ENCODE measurements around the gene SCARB1.

SCARB1 gene

GRCh38 chr12:124755801-124756148 is 107.9 kb downstream of the SCARB1 start:
- TF ChIP-seq SP2 (tag by site-specific recombination; IDR thresholded peaks at IDR 0.05) = no peak
- no peak for TF ChIP-seq ZNF18 (tag by site-specific recombination; IDR thresholded peaks at IDR 0.05)
- TF ChIP-seq GLI4 (tag by site-specific recombination; IDR thresholded peaks at IDR 0.05) = no peak
- no peak for TF ChIP-seq ZNF777 (tag by site-specific recombination; IDR thresholded peaks at IDR 0.05; ENCODE audit: borderline replicate concordance)
- TF ChIP-seq ZNF677 (tag by site-specific recombination; IDR thresholded peaks at IDR 0.05) = no peak
- Histone ChIP-seq H3K36me3 (ENCODE audit: control insufficient read depth in 2 of 2, insufficient read depth in 1 of 2, low read length in 2 of 2) (no peaks in the 10 kb centered on the region), H3K4me3 (ENCODE audit: low read depth, low read length) (no peak overlapping the region), H3K9me3 (ENCODE audit: control insufficient read depth, insufficient read depth, low read depth, low read length) (no peaks in the 10 kb centered on the region), H3K4me1 (ENCODE audit: control insufficient read depth, insufficient read depth, low read length) (no peaks in the 10 kb centered on the region), H3K27ac (ENCODE audit: extremely low read depth, low read depth, low read length) (no peak overlapping the region)
- CTCF ChIA-PET = interaction anchor here (0.7 to 1.2 kb wide), 3 partner anchors 10 to 23 kb away, joined by 3 to 4 read pairs (median 3); no protein-coding TSS in a partner anchor
- POLR2A ChIA-PET = no interaction called here

- CTCF ChIA-PET = interaction anchor here (0.5 to 1.2 kb wide), 3 partner anchors 11 to 707 kb away, joined by 3 to 4 read pairs (median 3); no protein-coding TSS in a partner anchor
- Histone ChIP-seq H3K27ac (ENCODE audit: extremely low read depth, low read depth, low read length) (no peak overlapping the region), H3K4me3 (ENCODE audit: low read depth, low read length) (no peak overlapping the region)
Measured at GRCh38 chr12:124754949-124755800, 108.5 kb downstream of the SCARB1 start.

GRCh38 chr12:124754491-124754890 is 109.2 kb downstream of the SCARB1 start:
- Histone ChIP-seq H3K4me3 (ENCODE audit: low read depth, low read length) (no peak overlapping the region), H3K4me1 (ENCODE audit: control insufficient read depth, insufficient read depth, low read length) (no peaks in the 10 kb centered on the region), H3K36me3 (ENCODE audit: control insufficient read depth in 2 of 2, insufficient read depth in 1 of 2, low read length in 2 of 2) (no peaks in the 10 kb centered on the region), H3K9me3 (ENCODE audit: control insufficient read depth, insufficient read depth, low read depth, low read length) (no peaks in the 10 kb centered on the region), H3K27ac (ENCODE audit: extremely low read depth, low read depth, low read length) (no peak overlapping the region)
- TF ChIP-seq ZNF768 (tag by site-specific recombination; IDR thresholded peaks at IDR 0.05) (no peak), KLF1 (tag by site-specific recombination; IDR thresholded peaks at IDR 0.05) (no peak), KLF17 (tag by site-specific recombination; IDR thresholded peaks at IDR 0.05) (no peak), ZNF580 (tag by site-specific recombination; IDR thresholded peaks at IDR 0.05) (no peak), MEIS1 (CRISPR knock-in tag; IDR thresholded peaks at IDR 0.05; ENCODE audit: borderline replicate concordance) (no peak)
- ChIA-PET POLR2A (no interaction called here), CTCF (interaction anchor here (0.5 to 1.4 kb wide), 2 partner anchors 12 to 706 kb away, joined by 3 to 4 read pairs; no protein-coding TSS in a partner anchor)

More at GRCh38 chr12:124754949-124755800, 108.5 kb downstream of the SCARB1 start:
- H3K4me1 ChIP-seq (ENCODE audit: control insufficient read depth, insufficient read depth, low read length) = no peaks in the 10 kb centered on the region
- no peaks in the 10 kb centered on the region for H3K9me3 ChIP-seq (ENCODE audit: control insufficient read depth, insufficient read depth, low read depth, low read length)
- no peaks in the 10 kb centered on the region for H3K36me3 ChIP-seq (ENCODE audit: control insufficient read depth in 2 of 2, insufficient read depth in 1 of 2, low read length in 2 of 2)
- TF ChIP-seq ZBTB6 (tag by site-specific recombination; IDR thresholded peaks at IDR 0.05) (no peak), ZNF555 (tag by site-specific recombination; conservative IDR thresholded peaks at IDR 0.05) (no peak), ZNF341 (tag by site-specific recombination; IDR thresholded peaks at IDR 0.05; ENCODE audit: low read depth) (peak; percentile 66), ZNF404 (tag by site-specific recombination; IDR thresholded peaks at IDR 0.05) (no peak), MYNN (tag by site-specific recombination; IDR thresholded peaks at IDR 0.05; ENCODE audit: borderline replicate concordance) (no peak), ZSCAN5A (tag by site-specific recombination; IDR thresholded peaks at IDR 0.05) (no peak)
- POLR2A ChIA-PET = no interaction called here
